Stimulated activated CD4-positive, alpha-beta T cell treated with anti-CD3 and anti-CD28 coated beads, Interleukin-15, amount 100 ng/mL, for 24 hours (primary cell): ENCODE results near the gene HJURP.

Experiments used
- DNase-seq: peaks from one replicate; pipeline ENCODE4 v3.0.0-alpha.2; 2020

The HJURP gene

GRCh38 chr2:233791883-233792329, 62.4 kb downstream of the HJURP start:
- DNase-seq = no peak

GRCh38 chr2:233791151-233791882, 63.0 kb downstream of the HJURP start:
- no peak for DNase-seq

DNA sequence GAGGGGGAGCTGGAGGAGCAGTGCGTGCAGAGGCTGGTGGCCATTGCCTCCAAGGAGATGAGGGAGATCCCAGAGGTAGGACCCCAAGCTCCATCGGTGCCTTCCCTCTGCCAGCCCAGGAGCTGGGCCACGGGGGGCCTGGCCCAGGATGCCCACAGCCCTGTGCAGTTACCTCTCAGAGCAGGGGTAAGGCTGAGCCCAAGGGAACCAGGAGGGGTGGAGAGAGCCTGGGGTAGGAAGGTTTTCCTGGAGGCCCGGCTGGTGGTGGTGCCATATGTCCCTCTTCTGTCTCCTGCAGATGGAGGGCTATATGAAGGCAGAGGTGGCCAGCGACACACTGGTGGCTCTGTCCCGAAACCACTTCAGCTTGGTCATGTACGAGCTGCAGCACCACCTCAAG, 64.8 kb downstream of the HJURP start:
- DNase-seq = no peak
